H9 (cell line): Measurements from ENCODE around the gene FTO. TPM values are rescaled to one million over a fixed set of nuclear protein-coding genes. Genes with fewer than 3 reads are reported as not detected.
A peak's percentile ranks its signal among the peaks of the same experiment; 100 is the strongest.

Experiments
- DNase-seq: peaks from one replicate; pipeline ENCODE4 v3.0.0-alpha.2; 2017
- H2AFZ ChIP-seq: one replicate; pipeline ENCODE4 v1.6.1; 2013; ENCODE audit warnings: mild to moderate bottlenecking, low read length, control low read depth, moderate library complexity
- H2AK5ac ChIP-seq: 2 replicates; pipeline ENCODE4 v1.6.1; 2013; ENCODE audit warnings: low read length, control low read depth, mixed read lengths; ENCODE audit not compliant: insufficient read length
- H2BK120ac ChIP-seq: one replicate; pipeline ENCODE4 v1.6.1; 2013; ENCODE audit warnings: low read depth, mild to moderate bottlenecking, low read length, control low read depth, inconsistent platforms; ENCODE audit not compliant: poor library complexity, severe bottlenecking
- H2BK12ac ChIP-seq: 2 replicates; pipeline ENCODE4 v1.6.1; 2013; ENCODE audit warnings: low read length, control low read depth, mixed read lengths, low read depth; ENCODE audit not compliant: insufficient read length
- H2BK15ac ChIP-seq: 2 replicates; pipeline ENCODE4 v1.6.1; 2013; ENCODE audit warnings: low read depth, low read length, control low read depth
- H2BK20ac ChIP-seq: one replicate; pipeline ENCODE4 v1.6.1; 2013; ENCODE audit warnings: low read depth, mild to moderate bottlenecking, low read length, control low read depth, inconsistent platforms; ENCODE audit not compliant: poor library complexity, severe bottlenecking
- H2BK5ac ChIP-seq: 2 replicates; pipeline ENCODE4 v1.6.1; 2013; ENCODE audit warnings: low read length, control low read depth, mixed read lengths; ENCODE audit not compliant: insufficient read length
- H3K14ac ChIP-seq: 2 replicates; pipeline ENCODE4 v1.6.1; 2013; ENCODE audit warnings: low read length, control low read depth; ENCODE audit not compliant: insufficient read depth
- H3K18ac ChIP-seq: 2 replicates; pipeline ENCODE4 v1.6.1; 2013; ENCODE audit warnings: low read depth, mild to moderate bottlenecking, mixed read lengths, low read length, control low read depth; ENCODE audit not compliant: insufficient read length
- H3K23ac ChIP-seq: 2 replicates; pipeline ENCODE4 v1.6.1; 2013; ENCODE audit warnings: low read length, control low read depth, mixed read lengths, low read depth; ENCODE audit not compliant: insufficient read length
- H3K23me2 ChIP-seq: 2 replicates; pipeline ENCODE4 v1.6.1; 2013; ENCODE audit warnings: low read depth, mild to moderate bottlenecking, mixed read lengths, low read length, control low read depth; ENCODE audit not compliant: insufficient read length, poor library complexity, severe bottlenecking
- H3K27ac ChIP-seq: 2 replicates; pipeline ENCODE4 v1.5.1; 2013; ENCODE audit warnings: low read length, control low read depth, mixed read lengths, low read depth; ENCODE audit not compliant: insufficient read length
- H3K27me3 ChIP-seq: 2 replicates; pipeline ENCODE4 v1.6.1; 2013; ENCODE audit warnings: low read length, control low read depth, inconsistent platforms; ENCODE audit not compliant: insufficient read depth
- H3K4ac ChIP-seq: 2 replicates; pipeline ENCODE4 v1.6.1; 2013; ENCODE audit warnings: low read depth, mild to moderate bottlenecking, control low read depth, inconsistent platforms, low read length, moderate library complexity
- H3K4me1 ChIP-seq: 2 replicates; pipeline ENCODE4 v1.6.1; 2013; ENCODE audit warnings: low read length, control low read depth, inconsistent platforms; ENCODE audit not compliant: insufficient read depth
- H3K4me2 ChIP-seq: 2 replicates; pipeline ENCODE4 v1.6.1; 2013; ENCODE audit warnings: low read length, control low read depth, mixed read lengths; ENCODE audit not compliant: insufficient read length, insufficient read depth
- H3K56ac ChIP-seq: 2 replicates; pipeline ENCODE4 v1.6.1; 2013; ENCODE audit warnings: low read depth, mild to moderate bottlenecking, mixed read lengths, low read length, control low read depth; ENCODE audit not compliant: insufficient read length
- H3K79me1 ChIP-seq: 2 replicates; pipeline ENCODE4 v1.6.1; 2013; ENCODE audit warnings: low read depth, mild to moderate bottlenecking, moderate library complexity, low read length, control low read depth, inconsistent platforms; ENCODE audit not compliant: insufficient read depth, poor library complexity, severe bottlenecking
- H3K79me2 ChIP-seq: 2 replicates; pipeline ENCODE4 v1.6.1; 2013; ENCODE audit warnings: low read length, control low read depth, inconsistent platforms; ENCODE audit not compliant: insufficient read depth
- H3K9ac ChIP-seq: 2 replicates; pipeline ENCODE4 v1.6.1; 2013; ENCODE audit warnings: low read length, control low read depth, mixed read lengths; ENCODE audit not compliant: insufficient read length; ENCODE audit errors: extremely low read depth
- H3K9me3 ChIP-seq: one replicate; pipeline ENCODE4 v1.6.1; 2013; ENCODE audit warnings: low read depth, low read length, inconsistent platforms; ENCODE audit not compliant: control insufficient read depth
- H3T11ph ChIP-seq: one replicate; pipeline ENCODE4 v1.6.1; 2013; ENCODE audit warnings: mild to moderate bottlenecking, low read length, control low read depth, inconsistent platforms
- H4K20me1 ChIP-seq: one replicate; pipeline ENCODE4 v1.6.1; 2013; ENCODE audit not compliant: control insufficient read depth, insufficient read length, insufficient read depth
- H4K5ac ChIP-seq: 2 replicates; pipeline ENCODE4 v1.6.1; 2013; ENCODE audit warnings: low read depth, mild to moderate bottlenecking, mixed read lengths, low read length, control low read depth; ENCODE audit not compliant: insufficient read length
- H4K8ac ChIP-seq: replicated peaks from 2 replicates; pipeline ENCODE4 v1.6.1; 2013; ENCODE audit warnings: low read length, control low read depth, mixed read lengths, low read depth; ENCODE audit not compliant: insufficient read length
- H4K91ac ChIP-seq: 2 replicates; pipeline ENCODE4 v1.6.1; 2013; ENCODE audit warnings: low read depth, mild to moderate bottlenecking, moderate library complexity, mixed read lengths, low read length, control low read depth; ENCODE audit not compliant: insufficient read length
- H3K27ac Mint-ChIP-seq, 3 experiments: 2 replicates in 2 of 3; 3 replicates in 1 of 3; pipeline ENCODE4 v1.8.0; 2020 to 2021; ENCODE audit warnings: mixed read lengths in 3 of 3, mild to moderate bottlenecking in 1 of 3, moderate library complexity in 1 of 3
- H3K27me3 Mint-ChIP-seq: 2 replicates; pipeline ENCODE4 v1.8.0; 2021; ENCODE audit warnings: low read depth, mild to moderate bottlenecking, moderate library complexity, mixed read lengths
- H3K36me3 Mint-ChIP-seq, 3 experiments: 2 replicates in 2 of 3; 3 replicates in 1 of 3; pipeline ENCODE4 v1.8.0; 2020 to 2021; ENCODE audit warnings: low read depth in 3 of 3, mixed read lengths in 3 of 3; ENCODE audit not compliant: insufficient read depth in 1 of 3
- H3K4me1 Mint-ChIP-seq, 2 experiments: 2 replicates each; pipeline ENCODE4 v1.8.0; 2020; ENCODE audit warnings: mixed read lengths in 2 of 2
- H3K4me3 Mint-ChIP-seq, 2 experiments: 2 replicates in 1 of 2; 3 replicates in 1 of 2; pipeline ENCODE4 v1.8.0; 2020 to 2021; ENCODE audit warnings: mild to moderate bottlenecking in 2 of 2, mixed read lengths in 2 of 2, moderate library complexity in 1 of 2
- H3K9me3 Mint-ChIP-seq, 2 experiments: 2 replicates in 1 of 2; 3 replicates in 1 of 2; pipeline ENCODE4 v1.8.0; 2020; ENCODE audit warnings: mild to moderate bottlenecking in 2 of 2, mixed read lengths in 2 of 2, moderate library complexity in 1 of 2
- CTCF ChIP-seq: fragments of 200-600 bp; sonication (generic); conservative IDR thresholded peaks from 3 replicates; pipeline ENCODE4 v1.8.0; 2021; ENCODE audit warnings: antibody characterized with exemption, mild to moderate bottlenecking
- WGBS: extraction: QIAGEN DNeasy Blood & Tissue Kit; methylation state at CpG from one replicate; pipeline ENCODE4 v1.1.7; 2013; ENCODE audit warnings: missing lambda C conversion rate, low lambda C conversion rate, mixed read lengths; ENCODE audit not compliant: insufficient read length; ENCODE audit errors: extremely low coverage; 5-methylcytosine and 5-hydroxymethylcytosine counted together
- total RNA-seq: library from RNA; stranded (reverse); gene quantifications from 2 replicates; pipeline ENCODE4 v1.2.1, GENCODE V29; 2021

The FTO gene
- total RNA-seq, 1 experiment from 2014 or later: 67.9 TPM

- Histone ChIP-seq H3K23me2 (no peaks in the 10 kb centered on the region), H2BK12ac (no peak overlapping the region), H2BK5ac (no peak overlapping the region), H2BK120ac (no peak overlapping the region), H3K79me2 (no peaks in the 10 kb centered on the region), H3K27me3 (no peaks in the 10 kb centered on the region), H2AFZ (no peak overlapping the region), H2AK5ac (no peak overlapping the region), H3K4me2 (peak overlapping the region; percentile 5), H4K5ac (no peak overlapping the region), H3K9ac (no peak overlapping the region), H3T11ph (no peak overlapping the region), H4K8ac (no peak overlapping the region), H3K79me1 (no peaks in the 10 kb centered on the region), H4K20me1 (no peaks in the 10 kb centered on the region), H4K91ac (no peak overlapping the region), H2BK15ac (no peak overlapping the region), H3K4me1 (no peaks in the 10 kb centered on the region), H3K27ac (no peak overlapping the region), H3K56ac (no peak overlapping the region), H3K4ac (no peak overlapping the region), H3K18ac (no peak overlapping the region), H3K23ac (no peak overlapping the region), H3K9me3 (no peaks in the 10 kb centered on the region), H2BK20ac (no peak overlapping the region), H3K14ac (no peak overlapping the region)
- peaks cover 0 to 2% (median 0%) of the 10 kb centered on the region in 3 experiments; a peak in 1 of 7 replicates for H3K36me3 Mint-ChIP-seq
- no peak for TF ChIP-seq CTCF
- no peaks in the 10 kb centered on the region for H3K9me3 Mint-ChIP-seq
- DNase-seq: peak; percentile 49
- peak overlapping the region in 1 of 2 experiments; percentile 60; a peak in 2 of 5 replicates for H3K4me3 Mint-ChIP-seq
- WGBS: no CpG with 5 or more reads among the region's 24 CpGs
- H3K27me3 Mint-ChIP-seq: peaks cover 23% of the 10 kb centered on the region
- peaks cover 8 to 14% of the 10 kb centered on the region in 2 experiments for H3K4me1 Mint-ChIP-seq
- H3K27ac Mint-ChIP-seq: no peak overlapping the region
Observed at GRCh38 chr16:54194334-54194743, 490.4 kb downstream of the FTO start.
